Activated naive CD4-positive, alpha-beta T cell treated with anti-CD3 and anti-CD28 coated beads, Interleukin-2, amount 50 U/mL, for 72 hours (primary cell): ENCODE data around the gene ABCC9. TPM values are rescaled to one million over a fixed set of nuclear protein-coding genes. Genes with fewer than 3 reads are reported as not detected.

Experiments used
- ATAC-seq, 2 donors: fragments of 150-1000 bp; cut with Tn5 transposase; 2 replicates each; pipeline ENCODE4 v1.10.0; 2021; ENCODE audit warnings: mild to moderate bottlenecking in 2 of 2, moderate library complexity in 2 of 2
- DNase-seq, 2 donors: peaks; one replicate each; pipeline ENCODE4 v3.0.0; 2021 to 2022; ENCODE audit warnings: low spot score in 2 of 2
- H3K27ac Mint-ChIP-seq, 2 donors: one replicate each; pipeline ENCODE4 v1.8.0; 2022; ENCODE audit warnings: mild to moderate bottlenecking in 2 of 2, mixed read lengths in 2 of 2
- H3K36me3 Mint-ChIP-seq, 2 donors: one replicate each; pipeline ENCODE4 v1.8.0; 2022; ENCODE audit warnings: mixed read lengths in 2 of 2
- H3K9me3 Mint-ChIP-seq, 2 donors: one replicate each; pipeline ENCODE4 v1.8.0; 2022; ENCODE audit warnings: mixed read lengths in 2 of 2
- total RNA-seq, 2 donors: library from RNA; stranded (reverse); gene quantifications; one replicate each; pipeline ENCODE4 v1.2.3, GENCODE V29; 2022

Gene ABCC9
- total RNA-seq, 2 donors from 2014 or later, result not detected

GRCh38 chr12:21849878-21850277 lies 91.3 kb downstream of the ABCC9 start:
- DNase-seq (no peak), ATAC-seq (no peak)
- Mint-ChIP-seq H3K36me3 (no peaks in the 10 kb centered on the region), H3K9me3 (no peaks in the 10 kb centered on the region), H3K27ac (no peak overlapping the region)

- ATAC-seq (no peak), DNase-seq (no peak)
- Mint-ChIP-seq H3K9me3 (no peaks in the 10 kb centered on the region), H3K27ac (no peak overlapping the region), H3K36me3 (no peaks in the 10 kb centered on the region)
These were observed 93.0 kb downstream of the ABCC9 start for GRCh38 chr12:21848192-21848591.

GRCh38 chr12:21843795-21844194 lies 97.4 kb downstream of the ABCC9 start:
- DNase-seq, result no peak
- H3K27ac Mint-ChIP-seq, result no peak overlapping the region
- no peaks in the 10 kb centered on the region for H3K36me3 Mint-ChIP-seq
- no peaks in the 10 kb centered on the region for H3K9me3 Mint-ChIP-seq
- ATAC-seq, result no peak

GRCh38 chr12:21839776-21840175 lies 101.5 kb downstream of the ABCC9 start:
- DNase-seq, result no peak
- Mint-ChIP-seq H3K9me3 (no peaks in the 10 kb centered on the region), H3K36me3 (no peaks in the 10 kb centered on the region), H3K27ac (no peak overlapping the region)
- ATAC-seq, result no peak

GRCh38 chr12:21837847-21838246 lies 103.4 kb downstream of the ABCC9 start:
- no peaks in the 10 kb centered on the region for H3K9me3 Mint-ChIP-seq

GRCh38 chr12:21831791-21832344 lies 109.4 kb downstream of the ABCC9 start:
- Mint-ChIP-seq H3K9me3 (peaks cover 0 to 4% of the 10 kb centered on the region in 2 donors), H3K36me3 (no peaks in the 10 kb centered on the region), H3K27ac (no peak overlapping the region)
- DNase-seq, result no peak
- ATAC-seq, result no peak

More at GRCh38 chr12:21837847-21838246, 103.4 kb downstream of the ABCC9 start:
- no peak for DNase-seq
- no peaks in the 10 kb centered on the region for H3K36me3 Mint-ChIP-seq
- H3K27ac Mint-ChIP-seq, result no peak overlapping the region
- no peak for ATAC-seq

- ATAC-seq, result no peak
- DNase-seq, result no peak
- no peak overlapping the region for H3K27ac Mint-ChIP-seq
- no peaks in the 10 kb centered on the region for H3K36me3 Mint-ChIP-seq
- peaks cover 0 to 4% of the 10 kb centered on the region in 2 donors for H3K9me3 Mint-ChIP-seq
These were observed 112.4 kb downstream of the ABCC9 start for GRCh38 chr12:21828779-21829178.

GRCh38 chr12:21828136-21828775 lies 113.0 kb downstream of the ABCC9 start:
- Mint-ChIP-seq H3K27ac (no peak overlapping the region), H3K36me3 (no peaks in the 10 kb centered on the region), H3K9me3 (peaks cover 0 to 4% of the 10 kb centered on the region in 2 donors)
- ATAC-seq, result no peak
- DNase-seq, result no peak

- Mint-ChIP-seq H3K9me3 (peaks cover 0 to 4% of the 10 kb centered on the region in 2 donors), H3K27ac (no peak overlapping the region), H3K36me3 (no peaks in the 10 kb centered on the region)
- DNase-seq (no peak), ATAC-seq (no peak)
These were observed 114.1 kb downstream of the ABCC9 start for GRCh38 chr12:21827083-21827482.

GRCh38 chr12:21826618-21826910 lies 114.7 kb downstream of the ABCC9 start:
- no peak overlapping the region for H3K27ac Mint-ChIP-seq
- ATAC-seq, result no peak
- H3K9me3 Mint-ChIP-seq, result peaks cover 0 to 4% of the 10 kb centered on the region in 2 donors
- no peaks in the 10 kb centered on the region for H3K36me3 Mint-ChIP-seq
- DNase-seq, result no peak

- ATAC-seq, result no peak
- H3K9me3 Mint-ChIP-seq, result no peaks in the 10 kb centered on the region
- no peak for DNase-seq
- H3K36me3 Mint-ChIP-seq, result no peaks in the 10 kb centered on the region
- H3K27ac Mint-ChIP-seq, result no peak overlapping the region
These were observed 115.2 kb downstream of the ABCC9 start for GRCh38 chr12:21825886-21826617.

- H3K27ac Mint-ChIP-seq, result no peak overlapping the region
- no peaks in the 10 kb centered on the region for H3K9me3 Mint-ChIP-seq
- ATAC-seq, result no peak
- no peak for DNase-seq
- no peaks in the 10 kb centered on the region for H3K36me3 Mint-ChIP-seq
These were observed 117.6 kb downstream of the ABCC9 start for GRCh38 chr12:21823581-21823980.

- DNase-seq (no peak), ATAC-seq (no peak)
- Mint-ChIP-seq H3K27ac (no peak overlapping the region), H3K9me3 (no peaks in the 10 kb centered on the region), H3K36me3 (no peaks in the 10 kb centered on the region)
These were observed 121.5 kb downstream of the ABCC9 start for GRCh38 chr12:21819678-21820077.

GRCh38 chr12:21819236-21819635 lies 122.0 kb downstream of the ABCC9 start:
- H3K27ac Mint-ChIP-seq, result no peak overlapping the region
- no peaks in the 10 kb centered on the region for H3K36me3 Mint-ChIP-seq
- H3K9me3 Mint-ChIP-seq, result no peaks in the 10 kb centered on the region
- ATAC-seq, result no peak
- no peak for DNase-seq

GRCh38 chr12:21818627-21819026 lies 122.6 kb downstream of the ABCC9 start:
- ATAC-seq, result no peak
- DNase-seq, result no peak
- H3K9me3 Mint-ChIP-seq, result no peaks in the 10 kb centered on the region
- H3K36me3 Mint-ChIP-seq, result no peaks in the 10 kb centered on the region
- no peak overlapping the region for H3K27ac Mint-ChIP-seq

- no peak for ATAC-seq
- H3K9me3 Mint-ChIP-seq, result no peaks in the 10 kb centered on the region
- no peak for DNase-seq
- H3K36me3 Mint-ChIP-seq, result no peaks in the 10 kb centered on the region
- no peak overlapping the region for H3K27ac Mint-ChIP-seq
These were observed 125.7 kb downstream of the ABCC9 start for GRCh38 chr12:21815306-21816062.

GRCh38 chr12:21814814-21815213 lies 126.4 kb downstream of the ABCC9 start:
- no peak for ATAC-seq
- Mint-ChIP-seq H3K9me3 (no peaks in the 10 kb centered on the region), H3K36me3 (no peaks in the 10 kb centered on the region), H3K27ac (no peak overlapping the region)
- DNase-seq, result no peak
